Astrocyte (in vitro differentiated cells and primary cell): ENCODE results near the gene C11orf91.

ENCODE experiments used
- EZH2 ChIP-seq: IDR thresholded peaks from 2 replicates; pipeline ENCODE4 v1.6.1; 2012; ENCODE audit warnings: mild to moderate bottlenecking, low read length, inconsistent platforms; ENCODE audit not compliant: insufficient read depth
- TF ChIP-seq, protein P1 (sequence below): IDR thresholded peaks from 2 replicates; pipeline ENCODE4 v1.5.1; 2011; ENCODE audit warnings: low read depth, mild to moderate bottlenecking, inconsistent platforms, low read length, moderate library complexity; ENCODE audit not compliant: insufficient read depth

GRCh38 chr11:33656768-33657167 is 43.9 kb downstream of the C11orf91 start:
- TF ChIP-seq, protein P1, sequence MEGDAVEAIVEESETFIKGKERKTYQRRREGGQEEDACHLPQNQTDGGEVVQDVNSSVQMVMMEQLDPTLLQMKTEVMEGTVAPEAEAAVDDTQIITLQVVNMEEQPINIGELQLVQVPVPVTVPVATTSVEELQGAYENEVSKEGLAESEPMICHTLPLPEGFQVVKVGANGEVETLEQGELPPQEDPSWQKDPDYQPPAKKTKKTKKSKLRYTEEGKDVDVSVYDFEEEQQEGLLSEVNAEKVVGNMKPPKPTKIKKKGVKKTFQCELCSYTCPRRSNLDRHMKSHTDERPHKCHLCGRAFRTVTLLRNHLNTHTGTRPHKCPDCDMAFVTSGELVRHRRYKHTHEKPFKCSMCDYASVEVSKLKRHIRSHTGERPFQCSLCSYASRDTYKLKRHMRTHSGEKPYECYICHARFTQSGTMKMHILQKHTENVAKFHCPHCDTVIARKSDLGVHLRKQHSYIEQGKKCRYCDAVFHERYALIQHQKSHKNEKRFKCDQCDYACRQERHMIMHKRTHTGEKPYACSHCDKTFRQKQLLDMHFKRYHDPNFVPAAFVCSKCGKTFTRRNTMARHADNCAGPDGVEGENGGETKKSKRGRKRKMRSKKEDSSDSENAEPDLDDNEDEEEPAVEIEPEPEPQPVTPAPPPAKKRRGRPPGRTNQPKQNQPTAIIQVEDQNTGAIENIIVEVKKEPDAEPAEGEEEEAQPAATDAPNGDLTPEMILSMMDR, result no peak
- TF ChIP-seq EZH2, result no peak
